Naive thymus-derived CD4-positive, alpha-beta T cell (primary cell): Measurements from ENCODE around the gene USP35. TPM values are rescaled to one million over a fixed set of nuclear protein-coding genes. Genes with fewer than 3 reads are reported as not detected.

Experiments used
- ATAC-seq: fragments of 150-1000 bp; cut with Tn5 transposase; 2 replicates; pipeline ENCODE4 v1.10.0; 2021; ENCODE audit warnings: mild to moderate bottlenecking, moderate library complexity
- CTCF ChIA-PET: fragments of 350-600 bp; sonication (Branson Sonifier 250); formaldehyde crosslinking; loops from one replicate; lab custom pipeline; 2021; ENCODE audit warnings: antibody characterized with exemption; lab: Charles Lee
- POLR2A ChIA-PET: fragments of 350-600 bp; sonication (Branson Sonifier 250); formaldehyde crosslinking; loops from one replicate; lab custom pipeline; 2021; ENCODE audit warnings: antibody characterized with exemption, inconsistent platforms; lab: Charles Lee
- DNase-seq, 9 donors: peaks; one replicate each; pipeline versions ENCODE4 v3.0.0 to v3.0.0-alpha.2; 2020 to 2022; ENCODE audit warnings: mixed read lengths in 1 of 9
- H3K27ac ChIP-seq: one replicate; pipeline ENCODE4 v1.7.0; 2013; ENCODE audit warnings: mild to moderate bottlenecking, low read depth, low read length, moderate library complexity
- H3K27me3 ChIP-seq, 2 donors: one replicate each; pipeline ENCODE4 v1.7.0; 2013; ENCODE audit warnings: low read length in 2 of 2, mild to moderate bottlenecking in 2 of 2, moderate library complexity in 2 of 2; ENCODE audit not compliant: control insufficient read depth in 2 of 2, insufficient read depth in 2 of 2
- H3K36me3 ChIP-seq, 3 experiments: 1 replicate in 2 of 3; 2 replicates in 1 of 3; pipeline ENCODE4 v1.7.0; 2013; ENCODE audit warnings: low read length in 3 of 3, mild to moderate bottlenecking in 3 of 3, moderate library complexity in 1 of 3; ENCODE audit not compliant: insufficient read depth in 3 of 3, control insufficient read depth in 2 of 3
- H3K4me1 ChIP-seq, 2 donors: one replicate each; pipeline ENCODE4 v1.7.0; 2013; ENCODE audit warnings: low read length in 2 of 2, mild to moderate bottlenecking in 2 of 2, moderate library complexity in 1 of 2; ENCODE audit not compliant: control insufficient read depth in 2 of 2, insufficient read depth in 2 of 2
- H3K4me3 ChIP-seq: 2 replicates; pipeline ENCODE4 v1.7.0; 2013; ENCODE audit warnings: mild to moderate bottlenecking, low read length
- H3K9me3 ChIP-seq, 3 experiments: 1 replicate in 2 of 3; 2 replicates in 1 of 3; pipeline ENCODE4 v1.7.0; 2013; ENCODE audit warnings: low read length in 3 of 3; ENCODE audit not compliant: control insufficient read depth in 2 of 3
- H3K27ac Mint-ChIP-seq, 9 donors: one replicate each; pipeline ENCODE4 v1.8.0; 2020 to 2022; ENCODE audit warnings: mixed read lengths in 9 of 9, mild to moderate bottlenecking in 8 of 9, moderate library complexity in 5 of 9, inconsistent platforms in 2 of 9
- H3K27me3 Mint-ChIP-seq, 5 donors: one replicate each; pipeline ENCODE4 v1.8.0; 2021 to 2022; ENCODE audit warnings: mixed read lengths in 5 of 5, mild to moderate bottlenecking in 1 of 5
- H3K36me3 Mint-ChIP-seq, 5 donors: one replicate each; pipeline ENCODE4 v1.8.0; 2020 to 2022; ENCODE audit warnings: mixed read lengths in 5 of 5, mild to moderate bottlenecking in 3 of 5, inconsistent platforms in 1 of 5
- H3K4me1 Mint-ChIP-seq, 7 donors: one replicate each; pipeline ENCODE4 v1.8.0; 2020 to 2022; ENCODE audit warnings: mixed read lengths in 7 of 7, mild to moderate bottlenecking in 3 of 7, inconsistent platforms in 1 of 7
- H3K4me3 Mint-ChIP-seq, 10 donors: one replicate each; pipeline ENCODE4 v1.8.0; 2020 to 2022; ENCODE audit warnings: mild to moderate bottlenecking in 10 of 10, mixed read lengths in 10 of 10, moderate library complexity in 6 of 10, inconsistent platforms in 2 of 10
- H3K9me3 Mint-ChIP-seq, 11 donors: one replicate each; pipeline ENCODE4 v1.8.0; 2020 to 2022; ENCODE audit warnings: mixed read lengths in 11 of 11, mild to moderate bottlenecking in 4 of 11, inconsistent platforms in 1 of 11, moderate library complexity in 1 of 11
- intact Hi-C, 2 donors: fragments of 100-400 bp; cut with micrococcal nuclease; formaldehyde crosslinking; loops; one replicate each; pipeline ENCODE4 v1.15.1; 2023
- polyA plus RNA-seq, 2 donors: library from polyadenylated mRNA; unstranded; fragments of 300-500 nt; fragmentation: Illumina TruSeq; gene quantifications; one replicate each; pipeline ENCODE4 v1.2.3, GENCODE V29; 2021
- total RNA-seq, 6 experiments: library from RNA in 5 of 6; stranded (reverse) in 5 of 6; gene quantifications; 1 replicate in 5 of 6; 2 replicates in 1 of 6; pipeline ENCODE4 v1.2.3 and lab custom pipeline; 2021 to 2026

The USP35 gene
- total and polyA plus RNA-seq, 7 experiments from 2014 or later, result 1.2 to 19.2 (median 13.2) TPM

DNA sequence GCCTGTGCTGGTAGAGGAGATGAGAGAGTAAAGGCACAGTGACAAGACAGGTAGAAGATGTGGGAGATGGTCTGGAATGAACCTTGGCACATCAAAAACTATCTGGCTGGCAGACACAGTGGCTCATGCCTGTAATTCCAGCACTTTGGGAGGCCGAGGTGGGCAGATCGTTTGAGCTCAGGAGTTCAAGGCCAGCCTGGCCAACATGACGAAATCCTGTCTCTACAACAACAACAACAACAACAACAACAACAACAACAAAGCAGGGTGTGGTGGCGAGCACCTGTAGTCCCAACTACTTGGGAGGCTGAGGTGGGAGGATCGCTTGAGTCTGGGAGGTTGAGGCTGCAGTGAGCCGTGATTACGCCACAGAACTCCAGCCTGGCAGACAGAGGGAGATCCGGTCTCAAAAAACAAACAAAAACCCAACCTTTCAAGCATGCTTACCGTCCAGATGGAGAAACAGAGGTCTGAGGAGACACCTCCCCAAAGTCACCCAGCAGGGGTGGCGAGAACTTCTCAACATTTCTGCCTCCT lies 12.0 kb upstream of the USP35 start:
- Histone ChIP-seq H3K9me3 (no peaks in the 10 kb centered on the region), H3K36me3 (peaks cover 0 to 34% (median 0%) of the 10 kb centered on the region in 3 experiments), H3K4me1 (no peaks in the 10 kb centered on the region), H3K27ac (no peak overlapping the region), H3K27me3 (no peaks in the 10 kb centered on the region), H3K4me3 (no peak overlapping the region)
- Mint-ChIP-seq H3K27ac (peak overlapping the region in 2 of 9 donors; percentile 4 to 71), H3K4me1 (peaks cover 0 to 18% (median 6%) of the 10 kb centered on the region in 7 donors), H3K9me3 (peaks cover 0 to 13% (median 0%) of the 10 kb centered on the region in 11 donors), H3K4me3 (no peak overlapping the region), H3K27me3 (no peaks in the 10 kb centered on the region), H3K36me3 (peaks cover 21 to 56% (median 53%) of the 10 kb centered on the region in 5 donors)
- DNase-seq (no peak), ATAC-seq (no peak)
- ChIA-PET CTCF (interaction anchor here (1.0 kb wide), 1 partner anchor 26 kb away, joined by 3 read pairs; no protein-coding TSS in a partner anchor), POLR2A (no interaction called here)
- intact Hi-C loops, result no loop called here

GRCh38 chr11:78177216-78177615 lies 11.5 kb upstream of the USP35 start:
- DNase-seq (no peak), ATAC-seq (no peak)
- ChIA-PET POLR2A (no interaction called here), CTCF (no interaction called here)
- H3K9me3 ChIP-seq, result no peaks in the 10 kb centered on the region
- peaks cover 0 to 18% (median 6%) of the 10 kb centered on the region in 7 donors for H3K4me1 Mint-ChIP-seq
- H3K27ac Mint-ChIP-seq, result peak overlapping the region in 2 of 9 donors; percentile 25 to 46
- intact Hi-C loops, result no loop called here
- no peak overlapping the region for H3K27ac ChIP-seq
- no peaks in the 10 kb centered on the region for H3K27me3 Mint-ChIP-seq
- no peak overlapping the region for H3K4me3 ChIP-seq
- no peaks in the 10 kb centered on the region for H3K4me1 ChIP-seq
- peaks cover 0 to 31% (median 0%) of the 10 kb centered on the region in 3 experiments for H3K36me3 ChIP-seq
- H3K9me3 Mint-ChIP-seq, result peaks cover 0 to 13% (median 0%) of the 10 kb centered on the region in 11 donors
- no peak overlapping the region for H3K4me3 Mint-ChIP-seq
- H3K27me3 ChIP-seq, result no peaks in the 10 kb centered on the region
- peaks cover 21 to 57% (median 51%) of the 10 kb centered on the region in 5 donors for H3K36me3 Mint-ChIP-seq

- Mint-ChIP-seq H3K36me3 (peaks cover 8 to 46% (median 34%) of the 10 kb centered on the region in 5 donors), H3K27me3 (no peaks in the 10 kb centered on the region), H3K4me1 (peaks cover 0 to 18% (median 10%) of the 10 kb centered on the region in 7 donors), H3K9me3 (peaks cover 0 to 13% (median 0%) of the 10 kb centered on the region in 11 donors), H3K4me3 (no peak overlapping the region), H3K27ac (peak overlapping the region in 5 of 9 donors; percentile 7 to 62 (median 19))
- intact Hi-C loops, result loop anchor here in 1 of 2 donors (10.0 kb wide), 1 partner anchor 1795 kb away; the partner anchor contains the start of genes GVQW3 and THAP12
- no peak for DNase-seq
- Histone ChIP-seq H3K9me3 (no peaks in the 10 kb centered on the region), H3K4me3 (no peak overlapping the region), H3K27ac (no peak overlapping the region), H3K4me1 (no peaks in the 10 kb centered on the region), H3K27me3 (no peaks in the 10 kb centered on the region), H3K36me3 (peaks cover 0 to 10% (median 0%) of the 10 kb centered on the region in 3 experiments)
- POLR2A ChIA-PET, result no interaction called here
- CTCF ChIA-PET, result no interaction called here
- no peak for ATAC-seq
These were observed 9.2 kb upstream of the USP35 start for GRCh38 chr11:78179459-78180071.

DNA sequence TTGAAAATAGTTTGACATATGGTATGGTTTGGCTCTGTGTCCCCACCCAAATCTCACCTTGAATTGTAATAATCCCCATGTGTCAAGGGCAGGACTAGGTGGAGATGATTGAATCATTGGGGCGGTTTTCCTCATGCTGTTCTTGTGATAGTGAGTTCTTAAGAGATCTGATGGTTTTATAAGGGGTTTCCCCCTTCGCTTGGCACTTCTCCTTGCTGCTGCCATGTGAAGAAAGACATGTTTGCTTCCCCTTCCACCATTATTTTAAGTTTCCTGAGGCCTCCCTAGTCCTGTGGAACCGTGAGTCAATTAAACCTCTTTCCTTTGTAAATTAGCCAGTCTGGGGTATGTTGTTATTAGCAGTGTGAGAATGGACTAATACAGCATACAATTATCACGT lies 8.0 kb upstream of the USP35 start:
- Mint-ChIP-seq H3K36me3 (peaks cover 8 to 41% (median 32%) of the 10 kb centered on the region in 5 donors), H3K9me3 (peaks cover 0 to 13% (median 0%) of the 10 kb centered on the region in 11 donors), H3K4me1 (peaks cover 0 to 18% (median 11%) of the 10 kb centered on the region in 7 donors), H3K27ac (peak overlapping the region in 5 of 9 donors; percentile 2 to 63 (median 18)), H3K4me3 (no peak overlapping the region), H3K27me3 (no peaks in the 10 kb centered on the region)
- H3K9me3 ChIP-seq, result no peaks in the 10 kb centered on the region
- H3K36me3 ChIP-seq, result peaks cover 0 to 10% (median 0%) of the 10 kb centered on the region in 3 experiments
- DNase-seq, result no peak
- ATAC-seq, result peak; percentile 26
- intact Hi-C loops, result loop anchor here in 1 of 2 donors (10.0 kb wide), 1 partner anchor 1796 kb away; the partner anchor contains the start of genes GVQW3 and THAP12
- POLR2A ChIA-PET, result no interaction called here
- H3K27ac ChIP-seq, result no peak overlapping the region
- CTCF ChIA-PET, result no interaction called here
- no peaks in the 10 kb centered on the region for H3K27me3 ChIP-seq
- H3K4me1 ChIP-seq, result no peaks in the 10 kb centered on the region
- H3K4me3 ChIP-seq, result no peak overlapping the region

DNA sequence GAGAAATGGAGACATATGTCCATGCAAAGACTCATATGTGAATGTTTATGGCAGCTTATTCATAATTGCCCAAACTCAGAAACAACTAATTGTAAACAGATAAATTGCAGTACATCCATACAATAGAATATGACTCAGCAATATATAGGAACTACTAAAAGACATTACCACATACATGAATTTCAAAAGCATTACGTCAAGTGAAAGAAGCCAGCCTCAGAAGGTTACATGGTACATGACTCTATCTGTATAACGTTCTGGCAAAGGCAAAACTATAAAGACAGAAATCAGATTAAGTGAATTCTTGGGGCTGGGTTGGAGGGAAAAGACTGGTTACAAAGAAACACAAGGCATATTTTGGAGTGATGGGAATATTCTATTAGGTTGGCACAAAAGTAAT lies 7.5 kb upstream of the USP35 start:
- no peak overlapping the region for H3K27ac ChIP-seq
- H3K4me3 ChIP-seq, result no peak overlapping the region
- Mint-ChIP-seq H3K4me3 (no peak overlapping the region), H3K4me1 (peaks cover 0 to 23% (median 11%) of the 10 kb centered on the region in 7 donors), H3K27me3 (no peaks in the 10 kb centered on the region), H3K36me3 (peaks cover 7 to 39% (median 30%) of the 10 kb centered on the region in 5 donors), H3K27ac (peak overlapping the region in 3 of 9 donors; percentile 11 to 27 (median 18)), H3K9me3 (peaks cover 0 to 11% (median 0%) of the 10 kb centered on the region in 11 donors)
- H3K9me3 ChIP-seq, result no peaks in the 10 kb centered on the region
- H3K4me1 ChIP-seq, result no peaks in the 10 kb centered on the region
- H3K27me3 ChIP-seq, result no peaks in the 10 kb centered on the region
- POLR2A ChIA-PET, result no interaction called here
- peak; percentile 73 for ATAC-seq
- peaks cover 0 to 8% (median 0%) of the 10 kb centered on the region in 3 experiments for H3K36me3 ChIP-seq
- DNase-seq, result no peak
- intact Hi-C loops, result loop anchor here in 1 of 2 donors (10.0 kb wide), 1 partner anchor 1796 kb away; the partner anchor contains the start of genes GVQW3 and THAP12
- CTCF ChIA-PET, result no interaction called here

DNA sequence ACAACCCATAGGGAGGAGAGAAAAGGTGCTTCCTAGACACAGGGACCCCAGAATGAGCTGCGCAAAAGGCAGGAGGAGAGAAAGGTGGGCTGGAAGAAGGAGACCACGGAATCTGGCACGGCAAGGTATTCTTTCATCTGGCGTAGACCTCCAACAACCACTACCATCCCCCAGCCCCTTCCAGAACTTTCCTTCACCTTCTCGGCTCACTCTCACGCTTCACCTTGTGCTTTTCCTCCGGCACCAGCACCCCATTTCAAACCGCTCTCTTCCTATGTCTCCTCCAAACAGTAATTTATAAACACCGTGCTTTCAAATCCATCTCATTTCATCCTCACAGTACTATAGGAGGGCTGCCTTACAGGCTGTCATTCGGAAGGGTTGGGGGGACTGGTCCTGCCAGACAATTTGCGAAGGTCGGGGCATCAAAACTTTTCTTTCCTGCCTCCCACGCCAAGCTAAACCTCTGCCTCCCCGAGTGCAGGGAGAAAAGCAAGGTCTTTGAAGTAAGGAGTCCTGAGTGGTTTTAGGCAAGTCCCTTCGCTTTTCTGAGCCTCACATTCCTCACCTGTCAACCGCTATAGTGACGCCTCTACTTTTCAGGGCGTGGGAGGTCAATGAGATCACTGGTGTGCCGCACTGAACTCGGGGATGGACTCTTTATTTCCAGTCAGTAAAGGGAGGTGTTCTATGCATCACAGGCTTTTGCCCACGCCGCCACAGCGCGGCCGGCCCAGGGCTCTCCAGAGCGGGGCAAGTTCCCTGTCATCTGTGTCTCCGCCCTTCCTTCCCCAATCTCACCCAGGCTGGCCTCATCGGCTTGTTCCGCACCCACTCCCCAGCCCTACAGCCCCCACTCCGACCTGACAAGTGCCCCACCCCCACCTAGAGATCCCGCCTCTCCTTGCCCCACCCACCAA lies 1.1 kb upstream of the USP35 start:
- no peaks in the 10 kb centered on the region for H3K27me3 Mint-ChIP-seq
- H3K36me3 Mint-ChIP-seq, result peaks cover 0 to 20% (median 3%) of the 10 kb centered on the region in 5 donors
- peak overlapping the region; percentile 87 to 99 (median 97) for H3K27ac Mint-ChIP-seq
- DNase-seq (peak; percentile 52 to 91 (median 63)), ATAC-seq (peak; percentile 67)
- ChIA-PET CTCF (interaction anchor here (1.7 kb wide), 1 partner anchor 13 kb away, joined by 9 read pairs; no protein-coding TSS in a partner anchor), POLR2A (interaction anchor here (0.7 to 6.9 kb wide), 7 partner anchors 13 to 458 kb away, joined by 3 to 78 read pairs (median 5); partner anchors contain the start of genes ALG8 and INTS4)
- peaks cover 33 to 54% (median 49%) of the 10 kb centered on the region in 7 donors for H3K4me1 Mint-ChIP-seq
- Histone ChIP-seq H3K27ac (peak overlapping the region; percentile 85), H3K4me1 (peaks cover 15 to 45% of the 10 kb centered on the region in 2 donors), H3K27me3 (no peaks in the 10 kb centered on the region), H3K9me3 (no peaks in the 10 kb centered on the region), H3K4me3 (peak overlapping the region; percentile 96), H3K36me3 (peaks cover 0 to 9% (median 0%) of the 10 kb centered on the region in 3 experiments)
- peak overlapping the region; percentile 90 to 100 (median 98) for H3K4me3 Mint-ChIP-seq
- intact Hi-C loops, result loop anchor here (1.0 to 10.0 kb wide), 14 partner anchors 15 to 1803 kb away; partner anchors contain the start of genes ALG8 (in 2 of the 2), GAB2 (in 2 of the 2), INTS4 (in 2 of the 2) and NARS2 (in 2 of the 2)
- H3K9me3 Mint-ChIP-seq, result peaks cover 0 to 2% (median 0%) of the 10 kb centered on the region in 11 donors
